K562 (cell line): Measurements from ENCODE around the gene MYH3. TPM values are rescaled to one million over a fixed set of nuclear protein-coding genes. Genes with fewer than 3 reads are reported as not detected.
A peak's percentile ranks its signal among the peaks of the same experiment; 100 is the strongest.

Source experiments
- ATF7 ChIP-seq: fragments of 450-650 bp; IDR thresholded peaks from 2 replicates; pipeline ENCODE4 v1.7.1; 2014; ENCODE audit warnings: mild to moderate bottlenecking, moderate library complexity
- C11orf30 ChIP-seq: fragments of 450-650 bp; IDR thresholded peaks from 2 replicates; pipeline ENCODE4 v1.6.1; 2016; ENCODE audit warnings: low read depth, mild to moderate bottlenecking
- CEBPG ChIP-seq, 3 experiments: fragments of 200-800 bp in 1 of 3; sonication (Bioruptor generic) in 1 of 3; sonication (generic) in 1 of 3; formaldehyde crosslinking in 1 of 3; IDR thresholded peaks in 2 of 3; conservative IDR thresholded peaks in 1 of 3; 2 replicates each; pipeline versions ENCODE4 v1.6.1 to v1.8.0; 2016 to 2022; ENCODE audit warnings: missing compliant biosample characterization in 2 of 3, missing genetic modification characterization in 2 of 3, mild to moderate bottlenecking in 1 of 3, missing genetic modification reagents in 1 of 3
- NEUROD1 ChIP-seq: fragments of 150-350 bp; IDR thresholded peaks from 2 replicates; pipeline ENCODE4 v1.6.1; 2014; ENCODE audit warnings: borderline replicate concordance, low read length, low read depth; ENCODE audit not compliant: partially characterized antibody
- NR1H2 ChIP-seq: sonication (generic); formaldehyde crosslinking; IDR thresholded peaks from 2 replicates; pipeline ENCODE4 v1.4.0; 2020; ENCODE audit warnings: mild to moderate bottlenecking, missing genetic modification reagents
- NR2C1 ChIP-seq, 2 experiments: fragments of 450-650 bp; IDR thresholded peaks; 2 replicates each; pipeline ENCODE4 v1.6.1; 2017; ENCODE audit warnings: mild to moderate bottlenecking in 2 of 2, antibody characterized with exemption in 1 of 2, inconsistent platforms in 1 of 2, missing compliant biosample characterization in 1 of 2, missing genetic modification characterization in 1 of 2
- POLR2H ChIP-seq: IDR thresholded peaks from 2 replicates; pipeline ENCODE4 v1.6.1; 2016; ENCODE audit warnings: missing genetic modification characterization, low read depth, mild to moderate bottlenecking, control low read depth, missing compliant biosample characterization, moderate library complexity
- PYGO2 ChIP-seq: fragments of 450-650 bp; IDR thresholded peaks from 2 replicates; pipeline ENCODE4 v1.6.1; 2016; ENCODE audit warnings: mild to moderate bottlenecking, missing genetic modification characterization, moderate library complexity, missing compliant biosample characterization
- RBM17 ChIP-seq: fragments of 200-400 bp; formaldehyde crosslinking; IDR thresholded peaks from 2 replicates; pipeline ENCODE4 v1.6.1; 2017; ENCODE audit warnings: low read depth, mild to moderate bottlenecking, low read length, borderline replicate concordance
- ZFX ChIP-seq: sonication (generic); formaldehyde crosslinking; IDR thresholded peaks from 2 replicates; pipeline ENCODE4 v1.8.0; 2022; ENCODE audit warnings: mild to moderate bottlenecking, missing genetic modification reagents, moderate library complexity
- ZNF717 ChIP-seq: fragments of 250-450 bp; sonication (Bioruptor Pico); IDR thresholded peaks from 2 replicates; pipeline ENCODE4 v1.5.0; 2021
- polyA plus RNA-seq, 8 experiments: library from polyadenylated mRNA; depleted of rRNA in 4 of 8; stranded (reverse) in 5 of 8; unstranded in 3 of 8; fragments of >200 nt; fragmentation: Nextera tagmentation in 2 of 8; fragmentation: Illumina TruSeq in 1 of 8; extraction: Ambion mirVana in 2 of 8; extraction: Trizol in 1 of 8; gene quantifications; 2 replicates each; pipeline versions ENCODE4 v1.2.1 to v1.2.3, GENCODE V29; 2011 to 2014; ENCODE audit warnings: inconsistent platforms in 1 of 8, missing spikeins in 1 of 8
- total RNA-seq, 7 experiments: library from RNA; depleted of rRNA in 6 of 7; stranded (reverse); fragments of >200 nt in 6 of 7; fragmentation: Illumina TruSeq in 2 of 7; extraction: Trizol in 2 of 7; gene quantifications; 2 replicates each; pipeline versions ENCODE4 v1.2.1 to v1.2.3, GENCODE V29; 2011 to 2021; ENCODE audit warnings: low replicate concordance in 1 of 7
- TF ChIP-seq, protein P1 (sequence below): sonication (generic); formaldehyde crosslinking; IDR thresholded peaks from 2 replicates; pipeline ENCODE4 v1.8.1; 2022; ENCODE audit warnings: missing genetic modification reagents
- TF ChIP-seq, protein P2 (sequence below): fragments of 250-450 bp; sonication (Bioruptor Pico); IDR thresholded peaks from 2 replicates; pipeline ENCODE4 v1.8.0; 2021; ENCODE audit warnings: moderate library complexity, mild to moderate bottlenecking, inconsistent platforms
- TF ChIP-seq, protein P3 (sequence below), 3 experiments: fragments of 200-800 bp in 1 of 3; fragments of 250-450 bp in 1 of 3; fragments of 450-650 bp in 1 of 3; sonication (Bioruptor Pico) in 1 of 3; sonication (Bioruptor generic) in 1 of 3; formaldehyde crosslinking in 1 of 3; IDR thresholded peaks; 2 replicates each; pipeline versions ENCODE4 v1.6.1 to v1.8.0; 2016 to 2022; ENCODE audit warnings: mild to moderate bottlenecking in 2 of 3, missing genetic modification characterization in 2 of 3, missing compliant biosample characterization in 1 of 3, moderate library complexity in 1 of 3
- TF ChIP-seq, protein P4 (sequence below): fragments of 450-650 bp; IDR thresholded peaks from 2 replicates; pipeline ENCODE4 v1.7.0; 2016; ENCODE audit warnings: borderline replicate concordance

The MYH3 gene
- total and polyA plus RNA-seq, 9 of the 15 experiments (the other 6 are each of a cell fraction or from before 2014, with no cell fraction given), result 0.24 to 0.75 (median 0.40) TPM; not detected in 1

DNA sequence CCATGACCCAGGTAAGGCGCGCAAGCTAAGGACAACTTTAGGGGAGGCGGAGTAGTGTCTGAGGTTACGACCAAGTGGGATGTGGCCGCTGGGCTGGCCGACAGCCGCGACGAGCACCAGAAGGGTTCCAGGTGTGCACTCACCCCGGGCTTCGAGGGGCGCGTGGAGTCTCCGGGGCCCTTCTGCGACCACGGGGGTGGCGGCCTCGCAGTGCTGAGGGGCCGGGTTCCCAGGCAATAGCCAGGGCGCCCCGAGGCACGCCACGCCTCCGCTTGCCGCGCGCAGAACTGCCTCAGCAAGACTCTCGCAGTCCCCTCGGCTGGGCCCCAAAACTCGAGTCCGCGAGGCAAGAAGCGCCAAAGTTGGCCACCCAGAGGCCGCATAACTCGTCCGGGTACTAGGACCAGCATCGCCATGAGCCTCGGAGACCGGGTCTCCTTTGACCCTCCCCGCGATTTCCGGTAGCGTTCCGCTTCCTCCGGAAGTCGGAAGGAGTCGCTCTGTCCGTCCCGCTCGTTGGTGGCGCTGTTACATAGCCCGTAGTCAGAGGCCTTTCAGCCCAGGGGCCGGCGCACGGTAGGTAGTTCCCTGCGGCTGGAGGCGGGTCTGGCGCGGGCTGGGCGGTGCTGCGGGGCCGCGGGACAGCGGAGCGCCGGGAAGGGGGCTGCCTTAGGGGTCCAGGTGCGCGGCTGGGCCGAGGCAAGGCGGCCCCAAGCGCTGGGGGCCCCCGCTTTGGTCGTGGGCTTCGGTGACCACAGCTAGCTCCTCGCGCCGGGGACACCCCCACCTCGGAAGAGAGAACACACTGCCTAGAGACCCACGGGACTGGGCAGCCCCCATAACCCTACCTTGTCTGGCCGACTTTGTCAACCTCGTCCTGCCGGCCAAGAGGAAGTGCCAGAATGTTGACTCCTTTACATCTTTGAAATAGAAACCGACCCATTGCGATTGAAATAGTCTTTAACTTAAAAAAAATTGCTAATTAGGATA is 40.3 kb upstream of the MYH3 start, which contains the start of the genes ADPRM and SCO1 (continued):
- TF ChIP-seq, protein P1, sequence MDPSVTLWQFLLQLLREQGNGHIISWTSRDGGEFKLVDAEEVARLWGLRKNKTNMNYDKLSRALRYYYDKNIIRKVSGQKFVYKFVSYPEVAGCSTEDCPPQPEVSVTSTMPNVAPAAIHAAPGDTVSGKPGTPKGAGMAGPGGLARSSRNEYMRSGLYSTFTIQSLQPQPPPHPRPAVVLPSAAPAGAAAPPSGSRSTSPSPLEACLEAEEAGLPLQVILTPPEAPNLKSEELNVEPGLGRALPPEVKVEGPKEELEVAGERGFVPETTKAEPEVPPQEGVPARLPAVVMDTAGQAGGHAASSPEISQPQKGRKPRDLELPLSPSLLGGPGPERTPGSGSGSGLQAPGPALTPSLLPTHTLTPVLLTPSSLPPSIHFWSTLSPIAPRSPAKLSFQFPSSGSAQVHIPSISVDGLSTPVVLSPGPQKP, result no peak
- TF ChIP-seq RBM17 (no peak), C11orf30 (peak; percentile 65), CEBPG (CRISPR knock-in tag; IDR thresholded peaks at IDR 0.05) (no peak), CEBPG (tag; conservative IDR thresholded peaks at IDR 0.05 in 1 of 2, IDR thresholded peaks at IDR 0.05 in 1 of 2) (no peak), NEUROD1 (peak; percentile 24), ZFX (CRISPR knock-in tag) (peak; percentile 89), ZNF717 (no peak), NR1H2 (CRISPR knock-in tag) (no peak), POLR2H (tag) (0 out of 2 replicates have a peak, but pooled peaks have one; percentile 20), PYGO2 (no peak), ATF7 (peak; percentile 71), NR2C1 (IDR thresholded peaks at IDR 0.05) (peak; percentile 80), NR2C1 (tag; IDR thresholded peaks at IDR 0.05) (peak; percentile 85)
- TF ChIP-seq, protein P2, sequence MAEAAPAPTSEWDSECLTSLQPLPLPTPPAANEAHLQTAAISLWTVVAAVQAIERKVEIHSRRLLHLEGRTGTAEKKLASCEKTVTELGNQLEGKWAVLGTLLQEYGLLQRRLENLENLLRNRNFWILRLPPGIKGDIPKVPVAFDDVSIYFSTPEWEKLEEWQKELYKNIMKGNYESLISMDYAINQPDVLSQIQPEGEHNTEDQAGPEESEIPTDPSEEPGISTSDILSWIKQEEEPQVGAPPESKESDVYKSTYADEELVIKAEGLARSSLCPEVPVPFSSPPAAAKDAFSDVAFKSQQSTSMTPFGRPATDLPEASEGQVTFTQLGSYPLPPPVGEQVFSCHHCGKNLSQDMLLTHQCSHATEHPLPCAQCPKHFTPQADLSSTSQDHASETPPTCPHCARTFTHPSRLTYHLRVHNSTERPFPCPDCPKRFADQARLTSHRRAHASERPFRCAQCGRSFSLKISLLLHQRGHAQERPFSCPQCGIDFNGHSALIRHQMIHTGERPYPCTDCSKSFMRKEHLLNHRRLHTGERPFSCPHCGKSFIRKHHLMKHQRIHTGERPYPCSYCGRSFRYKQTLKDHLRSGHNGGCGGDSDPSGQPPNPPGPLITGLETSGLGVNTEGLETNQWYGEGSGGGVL (CRISPR knock-in tag), result no peak
- TF ChIP-seq, protein P3, sequence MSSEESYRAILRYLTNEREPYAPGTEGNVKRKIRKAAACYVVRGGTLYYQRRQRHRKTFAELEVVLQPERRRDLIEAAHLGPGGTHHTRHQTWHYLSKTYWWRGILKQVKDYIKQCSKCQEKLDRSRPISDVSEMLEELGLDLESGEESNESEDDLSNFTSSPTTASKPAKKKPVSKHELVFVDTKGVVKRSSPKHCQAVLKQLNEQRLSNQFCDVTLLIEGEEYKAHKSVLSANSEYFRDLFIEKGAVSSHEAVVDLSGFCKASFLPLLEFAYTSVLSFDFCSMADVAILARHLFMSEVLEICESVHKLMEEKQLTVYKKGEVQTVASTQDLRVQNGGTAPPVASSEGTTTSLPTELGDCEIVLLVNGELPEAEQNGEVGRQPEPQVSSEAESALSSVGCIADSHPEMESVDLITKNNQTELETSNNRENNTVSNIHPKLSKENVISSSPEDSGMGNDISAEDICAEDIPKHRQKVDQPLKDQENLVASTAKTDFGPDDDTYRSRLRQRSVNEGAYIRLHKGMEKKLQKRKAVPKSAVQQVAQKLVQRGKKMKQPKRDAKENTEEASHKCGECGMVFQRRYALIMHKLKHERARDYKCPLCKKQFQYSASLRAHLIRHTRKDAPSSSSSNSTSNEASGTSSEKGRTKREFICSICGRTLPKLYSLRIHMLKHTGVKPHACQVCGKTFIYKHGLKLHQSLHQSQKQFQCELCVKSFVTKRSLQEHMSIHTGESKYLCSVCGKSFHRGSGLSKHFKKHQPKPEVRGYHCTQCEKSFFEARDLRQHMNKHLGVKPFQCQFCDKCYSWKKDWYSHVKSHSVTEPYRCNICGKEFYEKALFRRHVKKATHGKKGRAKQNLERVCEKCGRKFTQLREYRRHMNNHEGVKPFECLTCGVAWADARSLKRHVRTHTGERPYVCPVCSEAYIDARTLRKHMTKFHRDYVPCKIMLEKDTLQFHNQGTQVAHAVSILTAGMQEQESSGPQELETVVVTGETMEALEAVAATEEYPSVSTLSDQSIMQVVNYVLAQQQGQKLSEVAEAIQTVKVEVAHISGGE (CRISPR knock-in tag; IDR thresholded peaks at IDR 0.05), result peak in 2 of 3 experiments; percentile 69 to 87; a peak in 4 of 6 replicates
- TF ChIP-seq, protein P4, sequence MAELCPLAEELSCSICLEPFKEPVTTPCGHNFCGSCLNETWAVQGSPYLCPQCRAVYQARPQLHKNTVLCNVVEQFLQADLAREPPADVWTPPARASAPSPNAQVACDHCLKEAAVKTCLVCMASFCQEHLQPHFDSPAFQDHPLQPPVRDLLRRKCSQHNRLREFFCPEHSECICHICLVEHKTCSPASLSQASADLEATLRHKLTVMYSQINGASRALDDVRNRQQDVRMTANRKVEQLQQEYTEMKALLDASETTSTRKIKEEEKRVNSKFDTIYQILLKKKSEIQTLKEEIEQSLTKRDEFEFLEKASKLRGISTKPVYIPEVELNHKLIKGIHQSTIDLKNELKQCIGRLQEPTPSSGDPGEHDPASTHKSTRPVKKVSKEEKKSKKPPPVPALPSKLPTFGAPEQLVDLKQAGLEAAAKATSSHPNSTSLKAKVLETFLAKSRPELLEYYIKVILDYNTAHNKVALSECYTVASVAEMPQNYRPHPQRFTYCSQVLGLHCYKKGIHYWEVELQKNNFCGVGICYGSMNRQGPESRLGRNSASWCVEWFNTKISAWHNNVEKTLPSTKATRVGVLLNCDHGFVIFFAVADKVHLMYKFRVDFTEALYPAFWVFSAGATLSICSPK, result no peak
